SK-N-SH (cell line): ENCODE results near the gene CCR8. TPM values are rescaled to one million over a fixed set of nuclear protein-coding genes. Genes with fewer than 3 reads are reported as not detected.

Source experiments
- CTCF ChIA-PET: fragments of 300-600, 350-600 bp; formaldehyde crosslinking; extraction: SDS; loops from one replicate; lab custom pipeline; 2021; lab: Yijun Ruan, JAX
- POLR2A ChIA-PET: fragments of 350-600 bp; sonication (Branson Sonifier 250); formaldehyde crosslinking; extraction: SDS; loops from one replicate; lab custom pipeline; 2020; ENCODE audit warnings: antibody characterized with exemption, inconsistent platforms; lab: Yijun Ruan, JAX
- DNase-seq: peaks from one replicate; pipeline ENCODE4 v3.0.0; 2012
- H2AFZ ChIP-seq: fragments of 200-600 bp; sonication (generic); 2 replicates; pipeline ENCODE4 v1.8.1; 2016; ENCODE audit warnings: antibody characterized with exemption, mild to moderate bottlenecking, low read depth
- H3F3A ChIP-seq: fragments of 200-600 bp; sonication (generic); replicated peaks from 2 replicates; pipeline ENCODE3; 2016; ENCODE audit warnings: antibody characterized with exemption, mild to moderate bottlenecking; ENCODE audit not compliant: insufficient read depth
- H3K27ac ChIP-seq, 2 experiments: fragments of 200-500 bp in 1 of 2; fragments of 200-600 bp in 1 of 2; sonication (Bioruptor generic) in 1 of 2; sonication (generic), shearing (Covaris generic) in 1 of 2; 2 replicates each; pipeline versions ENCODE4 v1.5.1 to v1.6.1; 2014 to 2016; ENCODE audit warnings: low read depth in 2 of 2, inconsistent platforms in 1 of 2, low read length in 1 of 2, mild to moderate bottlenecking in 1 of 2, mixed read lengths in 1 of 2
- H3K27me3 ChIP-seq: fragments of 200-600 bp; sonication (generic), shearing (Covaris generic); 2 replicates; pipeline ENCODE4 v1.6.1; 2016; ENCODE audit warnings: mixed run types; ENCODE audit not compliant: insufficient read depth
- H3K36me3 ChIP-seq, 2 experiments: fragments of 200-500 bp in 1 of 2; fragments of 200-600 bp in 1 of 2; sonication (Bioruptor generic) in 1 of 2; sonication (generic) in 1 of 2; replicated peaks in 1 of 2; 2 replicates each; pipeline versions ENCODE3 to v1.5.1; 2014 to 2016; ENCODE audit warnings: low read length in 1 of 2, mild to moderate bottlenecking in 1 of 2; ENCODE audit not compliant: insufficient read depth in 2 of 2, control insufficient read depth in 1 of 2
- H3K4me1 ChIP-seq, 2 experiments: fragments of 200-500 bp in 1 of 2; fragments of 200-600 bp in 1 of 2; sonication (Bioruptor generic) in 1 of 2; sonication (generic), shearing (Covaris generic) in 1 of 2; 2 replicates each; pipeline versions ENCODE4 v1.5.1 to v1.6.1; 2014 to 2016; ENCODE audit warnings: low read depth in 1 of 2, low read length in 1 of 2, mixed run types in 1 of 2; ENCODE audit not compliant: insufficient read depth in 2 of 2, control insufficient read depth in 1 of 2
- H3K4me2 ChIP-seq: fragments of 200-600 bp; sonication (generic), shearing (Covaris generic); 2 replicates; pipeline ENCODE4 v1.6.1; 2017; ENCODE audit warnings: mixed run types
- H3K4me3 ChIP-seq, 2 experiments: fragments of 200-500 bp in 1 of 2; fragments of 200-600 bp in 1 of 2; sonication (Bioruptor generic) in 1 of 2; sonication (generic), shearing (Covaris generic) in 1 of 2; 2 replicates each; pipeline versions ENCODE4 v1.5.1 to v1.8.1; 2014 to 2016; ENCODE audit warnings: low read depth in 2 of 2, inconsistent platforms in 1 of 2, low read length in 1 of 2, mild to moderate bottlenecking in 1 of 2, mixed read lengths in 1 of 2, moderate library complexity in 1 of 2
- H3K79me2 ChIP-seq: fragments of 200-600 bp; sonication (generic); 2 replicates; pipeline ENCODE4 v1.8.1; 2017; ENCODE audit warnings: mild to moderate bottlenecking; ENCODE audit not compliant: insufficient read depth
- H3K9ac ChIP-seq: fragments of 200-600 bp; sonication (generic); 2 replicates; pipeline ENCODE4 v1.6.1; 2017; ENCODE audit warnings: mixed run types
- H3K9me2 ChIP-seq: fragments of 200-600 bp; sonication (generic); 2 replicates; pipeline ENCODE4 v1.6.1; 2017; ENCODE audit warnings: mixed run types
- H3K9me3 ChIP-seq: fragments of 200-600 bp; sonication (generic); 2 replicates; pipeline ENCODE4 v1.6.1; 2017; ENCODE audit warnings: mixed run types, mild to moderate bottlenecking, moderate library complexity
- H4K20me1 ChIP-seq: fragments of 200-600 bp; sonication (generic); 2 replicates; pipeline ENCODE4 v1.6.1; 2017; ENCODE audit warnings: mild to moderate bottlenecking, mixed run types; ENCODE audit not compliant: insufficient read depth
- EP300 ChIP-seq, 2 experiments: IDR thresholded peaks; 2 replicates each; pipeline versions ENCODE4 v1.4.0 to v1.6.1; 2012; ENCODE audit warnings: borderline replicate concordance in 1 of 2, low read depth in 1 of 2, low read length in 1 of 2
- GATA2 ChIP-seq: sonication (generic); formaldehyde crosslinking; IDR thresholded peaks from 2 replicates; pipeline ENCODE4 v1.5.0; 2020; ENCODE audit warnings: mild to moderate bottlenecking, missing genetic modification reagents
- JUND ChIP-seq: IDR thresholded peaks from 2 replicates; pipeline ENCODE4 v1.4.0; 2012
- MXI1 ChIP-seq: IDR thresholded peaks from 2 replicates; pipeline ENCODE4 v1.6.1; 2012; ENCODE audit warnings: mild to moderate bottlenecking, low read depth, low read length, improper control_type of control experiment
- RAD21 ChIP-seq: IDR thresholded peaks from 2 replicates; pipeline ENCODE4 v1.6.1; 2012; ENCODE audit warnings: mild to moderate bottlenecking, low read length
- RCOR1 ChIP-seq: fragments of 150-350 bp; IDR thresholded peaks from 2 replicates; pipeline ENCODE4 v1.6.1; 2017; ENCODE audit warnings: antibody characterized with exemption, low read length
- RXRA ChIP-seq: IDR thresholded peaks from 2 replicates; pipeline ENCODE4 v1.4.0; 2012; ENCODE audit warnings: low read depth, mild to moderate bottlenecking, borderline replicate concordance
- SMC3 ChIP-seq: IDR thresholded peaks from 2 replicates; pipeline ENCODE4 v1.6.1; 2012; ENCODE audit warnings: low read depth, low read length, improper control_type of control experiment
- TAF1 ChIP-seq: IDR thresholded peaks from 2 replicates; pipeline ENCODE4 v1.6.1; 2012; ENCODE audit warnings: low read depth, mild to moderate bottlenecking, low read length, moderate library complexity, borderline replicate concordance
- WGBS: methylation state at CpG from one replicate; pipeline ENCODE4 v1.1.6; 2017; ENCODE audit warnings: low lambda C conversion rate; 5-methylcytosine and 5-hydroxymethylcytosine counted together
- polyA plus RNA-seq, 3 experiments: library from polyadenylated mRNA; depleted of rRNA; stranded (reverse); fragments of >200 nt; gene quantifications; 2 replicates each; pipeline ENCODE4 v1.2.3, GENCODE V29; 2012
- TF ChIP-seq, protein P1 (sequence below): IDR thresholded peaks from 2 replicates; pipeline ENCODE4 v1.4.0; 2012; ENCODE audit warnings: low read depth
- TF ChIP-seq, protein P2 (sequence below): fragments of 200-600 bp; sonication (generic); IDR thresholded peaks from 2 replicates; pipeline ENCODE4 v1.6.1; 2017; ENCODE audit warnings: antibody characterized with exemption, mild to moderate bottlenecking, moderate library complexity
- TF ChIP-seq, protein P3 (sequence below): IDR thresholded peaks from 2 replicates; pipeline ENCODE4; 2012
- TF ChIP-seq, protein P4 (sequence below): fragments of 150-350 bp; IDR thresholded peaks from 2 replicates; pipeline ENCODE4 v1.6.1; 2016; ENCODE audit warnings: mild to moderate bottlenecking, low read depth, low read length
- TF ChIP-seq, protein P5 (sequence below): IDR thresholded peaks from 2 replicates; pipeline ENCODE4 v1.4.0; 2012; ENCODE audit warnings: low read depth, borderline replicate concordance

CCR8 gene
- polyA plus RNA-seq, 1 of the 3 experiments (the other 2 are of a cell fraction), result not detected

DNA sequence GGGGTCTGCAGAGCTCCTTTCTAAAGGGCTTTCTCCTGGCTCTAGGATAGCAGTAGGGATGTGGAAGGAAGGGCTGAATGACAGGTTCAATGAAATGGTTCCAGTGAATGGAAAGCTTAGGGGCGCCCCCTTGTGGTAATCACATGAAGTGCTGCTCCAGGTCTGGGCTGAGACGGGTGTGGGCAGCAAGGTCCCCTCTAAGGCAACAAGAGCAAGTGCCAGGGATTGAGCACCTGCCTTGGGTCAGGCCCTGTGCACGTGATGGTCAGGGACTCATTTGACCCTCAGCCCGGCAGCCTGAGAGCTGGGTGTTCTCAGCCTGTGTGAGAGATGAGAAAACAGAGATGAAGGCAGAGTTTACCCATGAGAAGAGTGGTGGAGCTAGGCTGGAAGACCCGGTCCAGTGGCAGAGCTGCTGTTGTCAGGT, 37.6 kb upstream of the CCR8 start:
- peak overlapping the region in 1 of 2 experiments; percentile 33; a peak in 1 of 4 replicates for H3K4me3 ChIP-seq
- H3K9me2 ChIP-seq, result no peaks in the 10 kb centered on the region
- no peaks in the 10 kb centered on the region for H3K9me3 ChIP-seq
- H3K9ac ChIP-seq, result no peak overlapping the region
- ChIA-PET CTCF (interaction anchor here (0.6 to 12.9 kb wide), 64 partner anchors 10 to 771 kb away, joined by 3 to 510 read pairs (median 4); partner anchors contain the start of genes CX3CR1, GORASP1, TTC21A and XIRP1), POLR2A (no interaction called here)
- 9% methylated on average over 4 of the region's 5 CpGs for WGBS
- no peaks in the 10 kb centered on the region for H3K4me1 ChIP-seq
- no peaks in the 10 kb centered on the region for H3K36me3 ChIP-seq
- H4K20me1 ChIP-seq, result no peaks in the 10 kb centered on the region
- DNase-seq, result peak; percentile 76
- H2AFZ ChIP-seq, result no peak overlapping the region
- H3F3A ChIP-seq, result no peaks in the 10 kb centered on the region
- TF ChIP-seq, protein P1, sequence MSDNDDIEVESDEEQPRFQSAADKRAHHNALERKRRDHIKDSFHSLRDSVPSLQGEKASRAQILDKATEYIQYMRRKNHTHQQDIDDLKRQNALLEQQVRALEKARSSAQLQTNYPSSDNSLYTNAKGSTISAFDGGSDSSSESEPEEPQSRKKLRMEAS, result no peak
- TF ChIP-seq MXI1 (no peak), EP300 (IDR thresholded peaks at IDR 0.05; ENCODE audit: borderline replicate concordance in 1 of 2, low read depth in 1 of 2, low read length in 1 of 2) (no peak), JUND (no peak), TAF1 (no peak), RCOR1 (no peak), RXRA (no peak), GATA2 (CRISPR knock-in tag) (no peak), SMC3 (peak; percentile 55), RAD21 (peak; percentile 75)
- TF ChIP-seq, protein P2, sequence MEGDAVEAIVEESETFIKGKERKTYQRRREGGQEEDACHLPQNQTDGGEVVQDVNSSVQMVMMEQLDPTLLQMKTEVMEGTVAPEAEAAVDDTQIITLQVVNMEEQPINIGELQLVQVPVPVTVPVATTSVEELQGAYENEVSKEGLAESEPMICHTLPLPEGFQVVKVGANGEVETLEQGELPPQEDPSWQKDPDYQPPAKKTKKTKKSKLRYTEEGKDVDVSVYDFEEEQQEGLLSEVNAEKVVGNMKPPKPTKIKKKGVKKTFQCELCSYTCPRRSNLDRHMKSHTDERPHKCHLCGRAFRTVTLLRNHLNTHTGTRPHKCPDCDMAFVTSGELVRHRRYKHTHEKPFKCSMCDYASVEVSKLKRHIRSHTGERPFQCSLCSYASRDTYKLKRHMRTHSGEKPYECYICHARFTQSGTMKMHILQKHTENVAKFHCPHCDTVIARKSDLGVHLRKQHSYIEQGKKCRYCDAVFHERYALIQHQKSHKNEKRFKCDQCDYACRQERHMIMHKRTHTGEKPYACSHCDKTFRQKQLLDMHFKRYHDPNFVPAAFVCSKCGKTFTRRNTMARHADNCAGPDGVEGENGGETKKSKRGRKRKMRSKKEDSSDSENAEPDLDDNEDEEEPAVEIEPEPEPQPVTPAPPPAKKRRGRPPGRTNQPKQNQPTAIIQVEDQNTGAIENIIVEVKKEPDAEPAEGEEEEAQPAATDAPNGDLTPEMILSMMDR, result peak; percentile 93
- TF ChIP-seq, protein P3, sequence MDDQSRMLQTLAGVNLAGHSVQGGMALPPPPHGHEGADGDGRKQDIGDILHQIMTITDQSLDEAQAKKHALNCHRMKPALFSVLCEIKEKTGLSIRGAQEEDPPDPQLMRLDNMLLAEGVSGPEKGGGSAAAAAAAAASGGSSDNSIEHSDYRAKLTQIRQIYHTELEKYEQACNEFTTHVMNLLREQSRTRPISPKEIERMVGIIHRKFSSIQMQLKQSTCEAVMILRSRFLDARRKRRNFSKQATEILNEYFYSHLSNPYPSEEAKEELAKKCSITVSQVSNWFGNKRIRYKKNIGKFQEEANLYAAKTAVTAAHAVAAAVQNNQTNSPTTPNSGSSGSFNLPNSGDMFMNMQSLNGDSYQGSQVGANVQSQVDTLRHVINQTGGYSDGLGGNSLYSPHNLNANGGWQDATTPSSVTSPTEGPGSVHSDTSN, result peak; percentile 39; the same call in 1 of the 2 replicates
- TF ChIP-seq, protein P4, sequence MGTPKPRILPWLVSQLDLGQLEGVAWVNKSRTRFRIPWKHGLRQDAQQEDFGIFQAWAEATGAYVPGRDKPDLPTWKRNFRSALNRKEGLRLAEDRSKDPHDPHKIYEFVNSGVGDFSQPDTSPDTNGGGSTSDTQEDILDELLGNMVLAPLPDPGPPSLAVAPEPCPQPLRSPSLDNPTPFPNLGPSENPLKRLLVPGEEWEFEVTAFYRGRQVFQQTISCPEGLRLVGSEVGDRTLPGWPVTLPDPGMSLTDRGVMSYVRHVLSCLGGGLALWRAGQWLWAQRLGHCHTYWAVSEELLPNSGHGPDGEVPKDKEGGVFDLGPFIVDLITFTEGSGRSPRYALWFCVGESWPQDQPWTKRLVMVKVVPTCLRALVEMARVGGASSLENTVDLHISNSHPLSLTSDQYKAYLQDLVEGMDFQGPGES, result no peak
- TF ChIP-seq, protein P5, sequence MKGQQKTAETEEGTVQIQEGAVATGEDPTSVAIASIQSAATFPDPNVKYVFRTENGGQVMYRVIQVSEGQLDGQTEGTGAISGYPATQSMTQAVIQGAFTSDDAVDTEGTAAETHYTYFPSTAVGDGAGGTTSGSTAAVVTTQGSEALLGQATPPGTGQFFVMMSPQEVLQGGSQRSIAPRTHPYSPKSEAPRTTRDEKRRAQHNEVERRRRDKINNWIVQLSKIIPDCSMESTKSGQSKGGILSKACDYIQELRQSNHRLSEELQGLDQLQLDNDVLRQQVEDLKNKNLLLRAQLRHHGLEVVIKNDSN, result no peak
- no peaks in the 10 kb centered on the region for H3K79me2 ChIP-seq
- H3K27me3 ChIP-seq, result no peaks in the 10 kb centered on the region
- H3K4me2 ChIP-seq, result no peak overlapping the region
- H3K27ac ChIP-seq, result no peak overlapping the region
